Fibroblast of mammary gland (primary cell): Measurements from ENCODE around the gene SCAMP3.
"Not testable (repeated sequence)": the region's sequence is repeated elsewhere in the genome, so short reads cannot be mapped to it uniquely, and the experiment has no call there.

Experiments used
- DNase-seq: peaks from one replicate; pipeline ENCODE4 v3.0.0-alpha.2; 2010; ENCODE audit warnings: low read depth
- H3K4me3 ChIP-seq: 2 replicates; pipeline ENCODE4 v1.5.1; 2011; ENCODE audit warnings: low read depth, mild to moderate bottlenecking, low read length, moderate library complexity; ENCODE audit not compliant: control insufficient read depth
- CTCF ChIP-seq: conservative IDR thresholded peaks from 2 replicates; pipeline ENCODE4 v1.5.1; 2011; ENCODE audit warnings: low read depth, low read length, inconsistent platforms; ENCODE audit not compliant: control insufficient read depth, insufficient read depth

SCAMP3 gene

GRCh38 chr1:155226910-155227260 lies 35.3 kb downstream of the SCAMP3 start:
- no peak for TF ChIP-seq CTCF
- peak; percentile 38 for DNase-seq
- peak overlapping the region; percentile 83 for H3K4me3 ChIP-seq

- peak; percentile 43 for TF ChIP-seq CTCF
- peak overlapping the region; percentile 83 for H3K4me3 ChIP-seq
- DNase-seq = peak; percentile 66
Observed at GRCh38 chr1:155226188-155226909, 35.8 kb downstream of the SCAMP3 start.

- not testable (repeated sequence) for DNase-seq, H3K4me3 ChIP-seq
Observed at GRCh38 chr1:155225404-155225759, 36.8 kb downstream of the SCAMP3 start.

- no peak overlapping the region for H3K4me3 ChIP-seq
- DNase-seq = no peak
- TF ChIP-seq CTCF = no peak
Observed at GRCh38 chr1:155223047-155223446, 39.1 kb downstream of the SCAMP3 start.

GRCh38 chr1:155220211-155220965 lies 41.8 kb downstream of the SCAMP3 start:
- DNase-seq, H3K4me3 ChIP-seq: not testable (repeated sequence)

- no peak for DNase-seq
- no peak overlapping the region for H3K4me3 ChIP-seq
- TF ChIP-seq CTCF = no peak
Observed at GRCh38 chr1:155219592-155220031, 42.5 kb downstream of the SCAMP3 start.

GRCh38 chr1:155218854-155219591 lies 43.1 kb downstream of the SCAMP3 start:
- TF ChIP-seq CTCF = no peak
- no peak overlapping the region for H3K4me3 ChIP-seq
- peak; percentile 76 for DNase-seq

- not testable (repeated sequence) for H3K4me3 ChIP-seq, DNase-seq
Observed at GRCh38 chr1:155214702-155215101, 47.5 kb downstream of the SCAMP3 start.

- not testable (repeated sequence) for DNase-seq, H3K4me3 ChIP-seq
Observed at GRCh38 chr1:155212051-155212440, 50.1 kb downstream of the SCAMP3 start.

GRCh38 chr1:155211381-155212050 lies 50.6 kb downstream of the SCAMP3 start:
- not testable (repeated sequence) for DNase-seq, H3K4me3 ChIP-seq
